SHP77 (cell line): ENCODE measurements around the gene NOTUM.

Source experiments
- DNase-seq, 2 experiments: peaks; one replicate each; lab custom pipeline; 2025; lab: John Stamatoyannopoulos, UW

The NOTUM gene

GRCh38 chr17:81977211-81977808 lies 16.3 kb upstream of the NOTUM start, which contains the start of gene ASPSCR1:
Gene ASPSCR1 (plus strand): TSS chr17:81977629. CDS start chr17:81977647, 18 bp downstream.
- DNase-seq, result peak; percentile 79 to 86

- peak; percentile 83 to 91 for DNase-seq
Observed at GRCh38 chr17:81976332-81977210, 15.6 kb upstream of the NOTUM start.

DNA sequence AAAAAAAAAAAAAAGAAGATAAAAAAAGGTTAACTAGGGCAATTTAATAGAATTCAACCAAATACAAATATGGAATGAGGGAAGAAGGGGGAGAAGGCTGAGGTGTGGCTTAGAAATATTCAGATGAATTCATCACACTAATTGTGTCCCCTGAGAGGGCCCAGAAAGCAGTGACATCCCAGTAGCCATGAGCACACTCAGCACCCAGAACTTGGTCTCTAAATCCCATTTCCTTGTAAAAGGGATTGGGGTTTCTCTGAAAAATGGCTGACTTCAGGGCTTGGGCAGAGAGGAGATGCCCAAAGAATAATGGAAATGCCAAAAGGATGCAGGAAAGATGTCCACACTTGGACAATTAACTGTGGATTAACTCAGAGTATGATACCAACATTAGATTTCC lies 12.4 kb upstream of the NOTUM start:
- DNase-seq, result no peak

- no peak for DNase-seq
Observed at GRCh38 chr17:81968850-81969812, 8.1 kb upstream of the NOTUM start.

- no peak for DNase-seq
Observed at GRCh38 chr17:81968396-81968745, 7.4 kb upstream of the NOTUM start.

GRCh38 chr17:81967533-81968395 lies 6.8 kb upstream of the NOTUM start:
- DNase-seq, result peak; percentile 88

DNA sequence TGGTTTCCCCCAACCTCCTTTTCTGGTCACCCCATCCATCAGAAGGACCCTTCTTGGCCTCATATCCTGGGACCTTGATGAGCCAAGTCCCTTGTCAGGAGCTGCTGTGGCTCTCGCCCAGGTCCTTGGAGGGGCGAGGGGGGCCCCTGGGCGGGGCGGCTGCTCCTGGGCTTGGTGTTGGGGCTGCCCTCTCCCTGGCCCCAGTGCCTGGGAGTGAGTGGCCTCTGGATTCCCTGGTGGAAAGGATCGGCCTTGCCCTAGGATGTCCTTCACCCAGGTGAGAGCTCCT lies 6.2 kb upstream of the NOTUM start:
- DNase-seq, result no peak

DNA sequence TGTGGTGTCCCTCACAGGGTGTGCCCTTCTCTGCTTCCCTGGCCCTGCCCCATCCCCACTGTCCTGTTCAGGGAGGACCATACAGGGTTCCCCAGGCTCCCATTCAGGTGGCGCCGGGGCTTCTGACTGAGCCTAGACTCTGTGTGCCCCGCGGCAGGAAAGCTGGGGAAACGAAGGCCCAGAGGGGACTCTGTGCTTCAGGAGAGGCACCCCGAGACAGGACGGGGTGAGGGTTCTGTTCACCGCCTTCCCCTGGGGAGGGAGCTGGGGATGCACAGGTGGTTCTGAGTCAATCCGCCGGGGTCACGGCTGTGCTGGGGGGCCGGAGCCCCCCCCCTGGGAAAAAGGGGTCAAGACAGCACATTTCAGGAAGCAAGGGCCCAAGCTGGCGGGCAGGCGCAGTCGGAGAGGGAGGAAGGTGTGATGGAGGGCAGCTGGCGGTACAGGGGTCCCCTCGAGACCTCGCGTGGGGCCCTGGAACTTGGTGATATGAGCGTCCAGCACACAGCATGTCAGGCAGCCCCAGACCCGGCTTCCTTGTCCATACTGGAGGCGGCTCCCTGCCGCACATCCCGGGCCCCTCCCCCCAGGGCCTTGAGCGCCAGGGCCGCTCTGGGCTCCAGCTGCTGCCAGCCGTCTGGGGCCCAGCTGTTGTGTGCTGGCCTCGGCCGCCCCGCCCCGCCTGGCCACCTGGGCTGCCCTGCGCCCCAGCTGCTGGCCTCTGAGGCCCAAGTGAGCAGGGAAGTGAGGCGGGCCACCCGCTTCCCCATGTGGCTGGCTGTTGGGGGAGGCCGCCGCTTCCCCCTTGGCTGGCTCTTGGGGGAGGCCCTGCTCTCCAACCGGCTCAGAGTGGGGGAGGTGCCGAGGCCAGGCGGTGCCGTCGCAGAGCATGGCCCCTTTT lies 5.6 kb upstream of the NOTUM start:
- DNase-seq, result peak; percentile 88 to 95

GRCh38 chr17:81964081-81964849 lies 3.3 kb upstream of the NOTUM start:
- DNase-seq, result no peak

GRCh38 chr17:81962499-81963441 lies 1.8 kb upstream of the NOTUM start:
- DNase-seq, result peak in 1 of 2 experiments; percentile 35

DNA sequence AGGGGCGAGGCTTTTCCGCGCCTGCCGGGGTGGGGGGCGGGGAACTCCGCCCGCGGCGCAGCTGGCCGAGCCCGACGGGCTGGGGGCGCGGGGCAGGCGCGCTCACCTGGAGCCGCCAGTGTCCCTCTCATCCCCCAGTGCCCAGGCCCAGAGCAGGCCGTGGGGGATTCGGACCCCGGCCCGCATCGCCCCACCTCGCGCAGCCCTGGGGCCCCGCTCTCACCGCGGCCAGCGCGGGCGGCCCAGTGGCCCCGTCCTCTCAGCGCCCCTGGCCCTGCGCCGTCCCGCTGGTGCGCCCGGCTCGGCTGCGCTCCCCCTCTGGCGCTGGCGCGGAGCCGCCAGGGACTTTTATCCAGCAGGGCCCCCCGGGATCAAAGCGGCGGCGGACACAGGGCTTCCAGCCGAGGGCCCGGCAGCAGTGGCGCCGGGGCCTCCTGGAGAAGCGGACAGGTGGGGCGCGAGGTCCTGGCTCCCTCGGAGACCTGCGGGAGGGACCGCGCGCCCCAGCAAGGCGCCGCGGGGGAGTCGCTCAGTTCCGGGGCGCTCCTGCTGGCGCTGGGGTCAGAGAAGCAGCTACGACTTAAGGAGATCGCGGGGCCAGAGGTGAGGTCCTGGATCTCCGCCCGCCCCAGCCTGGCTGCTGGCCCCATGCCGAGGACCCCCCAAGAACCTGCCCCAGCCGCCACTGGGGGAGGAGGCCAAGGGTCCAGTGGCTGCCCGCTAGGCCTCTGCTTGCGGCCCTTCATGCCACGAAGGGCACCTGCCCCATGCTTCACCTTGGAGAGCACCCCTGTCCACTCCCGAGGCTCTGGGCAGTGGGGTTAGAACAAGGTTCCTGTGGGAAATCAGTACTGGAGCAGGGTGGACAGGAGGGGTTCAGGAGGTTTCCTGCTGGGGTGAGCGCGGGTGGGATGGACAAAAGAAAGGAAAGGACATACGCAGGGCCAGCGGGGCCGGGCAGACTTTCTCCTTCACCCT lies 823 bp upstream of the NOTUM start:
- no peak for DNase-seq

DNA sequence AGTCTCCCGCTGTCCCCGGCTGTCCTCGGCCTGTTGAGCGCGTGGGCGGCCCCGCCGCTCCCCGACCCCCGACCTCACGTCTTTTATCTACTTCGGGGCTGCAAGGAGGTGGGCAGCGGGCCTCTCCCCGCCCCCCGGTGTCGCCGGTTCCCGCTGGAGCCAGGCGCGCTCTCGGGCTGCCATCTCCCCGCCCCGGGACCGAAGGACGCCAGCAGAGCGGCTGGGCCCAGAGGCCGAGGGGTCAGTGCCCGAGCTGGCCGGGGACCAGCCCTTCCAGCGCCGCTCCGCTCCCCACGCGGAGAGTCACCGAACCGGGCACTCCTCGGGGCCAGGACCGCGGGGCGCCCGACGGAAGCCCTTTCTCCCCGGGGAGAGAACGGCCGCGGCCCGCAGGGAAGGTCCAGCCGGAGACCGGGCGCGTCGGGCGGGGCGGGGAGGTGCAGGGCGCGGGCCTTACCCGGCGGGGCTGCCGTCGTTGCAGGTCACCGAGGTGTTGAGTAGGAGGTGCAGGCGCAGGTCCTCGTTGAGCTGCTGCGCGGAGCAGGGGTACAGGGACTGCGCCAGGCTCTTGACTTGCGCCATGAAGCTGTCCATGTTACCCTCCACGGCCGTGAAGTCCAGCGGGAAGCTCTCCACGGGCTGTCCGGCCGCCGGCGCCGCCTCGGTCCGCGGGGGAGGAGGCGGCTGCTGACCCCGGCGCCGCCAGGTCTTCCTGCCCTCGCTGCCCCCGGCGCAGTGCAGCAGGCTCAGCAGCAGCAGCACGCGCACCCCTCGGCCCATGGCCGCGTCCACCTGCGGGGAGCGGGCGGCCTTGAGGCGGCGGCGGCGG lies 643 bp downstream of the NOTUM start:
- DNase-seq, result no peak

DNA sequence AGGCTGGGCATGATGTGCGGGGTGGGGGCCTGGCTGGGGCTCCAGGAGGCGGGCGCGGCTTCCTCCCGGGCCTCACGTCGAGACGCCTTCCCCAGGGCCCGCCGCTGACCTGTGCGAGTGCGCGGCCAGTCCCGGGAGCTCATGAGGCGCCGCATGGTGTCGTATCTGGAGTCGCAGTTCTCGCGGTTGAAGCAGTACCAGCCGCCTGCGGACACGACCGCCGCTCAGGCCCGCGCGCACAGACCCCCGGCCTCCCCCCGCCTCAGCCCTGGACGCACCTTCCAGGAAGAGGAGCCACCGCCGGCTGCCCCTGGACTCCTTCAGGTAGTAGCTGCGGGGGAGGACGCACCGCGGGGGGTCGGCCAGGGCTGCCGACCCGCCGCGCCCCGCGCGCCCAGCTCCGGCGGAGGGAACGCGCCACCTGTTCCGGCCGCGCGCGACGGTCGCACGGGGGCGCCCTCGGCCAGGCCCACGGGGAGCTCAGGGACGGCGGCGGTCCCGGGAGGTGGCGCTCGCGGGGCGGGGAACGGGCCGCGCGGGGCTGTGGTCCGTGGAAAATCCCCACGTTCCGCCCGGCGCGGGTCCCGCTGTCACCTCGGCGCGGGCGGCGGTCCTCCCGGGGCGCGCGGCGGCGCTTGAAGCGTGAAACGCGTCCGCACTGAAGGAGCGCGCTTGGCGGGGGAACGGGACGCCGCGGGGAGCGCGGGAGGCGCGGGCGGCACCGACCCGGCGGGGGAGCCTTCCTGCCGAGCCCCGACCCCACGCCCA lies 1.4 kb downstream of the NOTUM start:
- peak; percentile 57 to 72 for DNase-seq

GRCh38 chr17:81958633-81959342 lies 2.2 kb downstream of the NOTUM start:
- no peak for DNase-seq
